Globus pallidus (tissue), 1 donor: Measurements from ENCODE around the gene GUCA1A.
"Not testable (repeated sequence)": the region's sequence is repeated elsewhere in the genome, so short reads cannot be mapped to it uniquely, and the experiment has no call there.

Source experiments
- DNase-seq: peaks from one replicate; pipeline ENCODE4 v3.0.0-alpha.2; 2015; ENCODE audit warnings: low spot score

The GUCA1A gene

GRCh38 chr6:42147138-42147562 is 26.0 kb upstream of the GUCA1A start:
- DNase-seq, result no peak

- DNase-seq, result no peak
Observed at GRCh38 chr6:42148058-42148457, 25.1 kb upstream of the GUCA1A start.

- DNase-seq, result no peak
Observed at GRCh38 chr6:42150254-42150653, 22.9 kb upstream of the GUCA1A start.

GRCh38 chr6:42152024-42152423 is 21.1 kb upstream of the GUCA1A start:
- DNase-seq, result no peak

- DNase-seq, result not testable (repeated sequence)
Observed at GRCh38 chr6:42152528-42153213, 20.5 kb upstream of the GUCA1A start.

- DNase-seq, result no peak
Observed at GRCh38 chr6:42153921-42154320, 19.2 kb upstream of the GUCA1A start.

- no peak for DNase-seq
Observed at GRCh38 chr6:42154461-42155209, 18.5 kb upstream of the GUCA1A start.

GRCh38 chr6:42155293-42155692 is 17.9 kb upstream of the GUCA1A start:
- no peak for DNase-seq

GRCh38 chr6:42156638-42157037 is 16.5 kb upstream of the GUCA1A start:
- no peak for DNase-seq

- DNase-seq, result no peak
Observed at GRCh38 chr6:42158011-42158410, 15.2 kb upstream of the GUCA1A start.

GRCh38 chr6:42158631-42159030 is 14.5 kb upstream of the GUCA1A start:
- no peak for DNase-seq

GRCh38 chr6:42159431-42160024 is 13.6 kb upstream of the GUCA1A start:
- no peak for DNase-seq

- no peak for DNase-seq
Observed at GRCh38 chr6:42162384-42162783, 10.8 kb upstream of the GUCA1A start.

GRCh38 chr6:42162812-42163211 is 10.4 kb upstream of the GUCA1A start:
- DNase-seq, result no peak

GRCh38 chr6:42163981-42164380 is 9.2 kb upstream of the GUCA1A start:
- DNase-seq, result no peak

GRCh38 chr6:42165016-42165415 is 8.1 kb upstream of the GUCA1A start:
- DNase-seq, result no peak

GRCh38 chr6:42166444-42167141 is 6.6 kb upstream of the GUCA1A start:
- peak; percentile 26 for DNase-seq

GRCh38 chr6:42168650-42169049 is 4.5 kb upstream of the GUCA1A start:
- no peak for DNase-seq

- not testable (repeated sequence) for DNase-seq
Observed at GRCh38 chr6:42169780-42170179, 3.4 kb upstream of the GUCA1A start.

- DNase-seq, result no peak
Observed at GRCh38 chr6:42171813-42172581, 1.2 kb upstream of the GUCA1A start.

GRCh38 chr6:42175860-42176259 is 2.7 kb downstream of the GUCA1A start:
- no peak for DNase-seq

GRCh38 chr6:42176981-42177380 is 3.8 kb downstream of the GUCA1A start:
- DNase-seq, result no peak
